ENCODE data around the gene KCTD2. TPM values are rescaled to one million over a fixed set of nuclear protein-coding genes. Genes with fewer than 3 reads are reported as not detected.
A peak's percentile ranks its signal among the peaks of the same experiment; 100 is the strongest.

The KCTD2 gene
- total and polyA plus RNA-seq, 9 of the 15 experiments (the other 6 are each of a cell fraction or from before 2014, with no cell fraction given), result 1.7 to 32.9 (median 15.8) TPM

GRCh38 chr17:75073618-75074047, 26.6 kb downstream of the KCTD2 start (continued):
- TF ChIP-seq PKNOX1 (IDR thresholded peaks at IDR 0.05) (peak; percentile 82), ZNF384 (IDR thresholded peaks at IDR 0.05; ENCODE audit: low read depth, low read length) (peak; percentile 66; the same call in 1 of the 2 replicates), KAT2B (IDR thresholded peaks at IDR 0.05; ENCODE audit: low read depth, low read length) (no peak), DMBX1 (CRISPR knock-in tag; IDR thresholded peaks at IDR 0.05; ENCODE audit: borderline replicate concordance) (0 out of 2 replicates have a peak, but pooled peaks have one; percentile 27), MEIS2 (IDR thresholded peaks at IDR 0.05; ENCODE audit: partially characterized antibody) (peak; percentile 84)

- H4K20me1 ChIP-seq (replicated peaks; ENCODE audit: control insufficient read depth, insufficient read depth, low read length), result no peaks in the 10 kb centered on the region
- no peak overlapping the region for H3K27ac ChIP-seq (ENCODE audit: extremely low read depth, low read depth, low read length)
- WGBS (ENCODE audit: insufficient coverage, low coverage, missing lambda C conversion rate), result 17% methylated on average over 13 of the region's 14 CpGs
- H3K27me3 ChIP-seq (ENCODE audit: control insufficient read depth in 2 of 2, insufficient read depth in 2 of 2, low read length in 2 of 2), result no peaks in the 10 kb centered on the region
- H3K36me3 ChIP-seq (ENCODE audit: control insufficient read depth, insufficient read depth, low read length), result no peaks in the 10 kb centered on the region
- no peaks in the 10 kb centered on the region for H3K9me3 ChIP-seq (replicated peaks; ENCODE audit: control insufficient read depth, insufficient read depth, low read depth, low read length)
- BruUV-seq (replicated peaks), result no TSS peak
- peak overlapping the region; percentile 29; the same call in 1 of the 2 replicates for H3K4me2 ChIP-seq (ENCODE audit: insufficient read depth, low read length)
- ChIA-PET CTCF (ENCODE audit: low intra/inter-chr PET ratio) (no interaction called here), POLR2A (interaction anchor here (0.6 to 1.8 kb wide), 8 partner anchors 8 to 162 kb away, joined by 3 to 8 read pairs (median 3); partner anchors contain the start of genes ARMC7 and SLC16A5)
- H3K79me2 ChIP-seq (ENCODE audit: control insufficient read depth, insufficient read depth, low read length), result no peaks in the 10 kb centered on the region
- peak; percentile 54 for ATAC-seq
- H3K9me1 ChIP-seq (ENCODE audit: control insufficient read depth, insufficient read depth, low read length), result no peaks in the 10 kb centered on the region
- intact Hi-C loops (cut with micrococcal nuclease), result loop anchor here (5.0 kb wide), 1 partner anchor 33 kb away; the partner anchor contains the start of gene ARMC7
- H3K4me1 ChIP-seq (replicated peaks in 1 of 2; ENCODE audit: control insufficient read depth in 2 of 2, insufficient read depth in 2 of 2, low read length in 2 of 2), result peaks cover 35 to 56% of the 10 kb centered on the region in 2 experiments
- no peak overlapping the region for H3K4me3 ChIP-seq
- in situ Hi-C loops (cut with MboI), result no loop called here
- DNase-seq (ENCODE audit: extremely low read depth in 1 of 4, low spot score in 3 of 4), result peak; percentile 48 to 70 (median 64)
- peak overlapping the region in 1 of 2 experiments; percentile 83; a peak in 2 of 4 replicates for H3K9ac ChIP-seq (ENCODE audit: insufficient read depth in 1 of 2, low read depth in 2 of 2, low read length in 2 of 2)
- peak; percentile 19 for FAIRE-seq
- peak overlapping the region; percentile 66 for H2AFZ ChIP-seq (ENCODE audit: low read depth, low read length)
- TF ChIP-seq ZNF830 (CRISPR knock-in tag; IDR thresholded peaks at IDR 0.05), result no peak
- no peak for TF ChIP-seq MYNN (IDR thresholded peaks at IDR 0.05)
- no peak for TF ChIP-seq MYNN (CRISPR knock-in tag; IDR thresholded peaks at IDR 0.05)
- no peak for TF ChIP-seq CBX5 (IDR thresholded peaks at IDR 0.05; ENCODE audit: borderline replicate concordance, low read depth)
- peak; percentile 29; the same call in 1 of the 2 replicates for TF ChIP-seq NR2C1 (IDR thresholded peaks at IDR 0.05)
- 0 out of 2 replicates have a peak, but pooled peaks have one; percentile 31 for TF ChIP-seq NR2C1 (tag; IDR thresholded peaks at IDR 0.05)
- peak; percentile 46; the same call in 1 of the 2 replicates for TF ChIP-seq EP300 (IDR thresholded peaks at IDR 0.05; ENCODE audit: low read length)
- TF ChIP-seq STAT6 (CRISPR knock-in tag; IDR thresholded peaks at IDR 0.05), result no peak
- TF ChIP-seq CREBBP (IDR thresholded peaks at IDR 0.05; ENCODE audit: low read depth, low read length), result no peak
- TF ChIP-seq ZBTB43 (CRISPR knock-in tag; IDR thresholded peaks at IDR 0.05), result no peak
- TF ChIP-seq SMC3 (conservative IDR thresholded peaks at IDR 0.05; ENCODE audit: insufficient read depth, low read depth, low read length), result no peak
- TF ChIP-seq SIRT6 (IDR thresholded peaks at IDR 0.05; ENCODE audit: low read depth, low read length), result no peak
- no peak for TF ChIP-seq XRCC5 (IDR thresholded peaks at IDR 0.05; ENCODE audit: low read depth, low read length)
Measured at GRCh38 chr17:75074532-75074931, 27.5 kb downstream of the KCTD2 start.
